A549 (cell line): ENCODE results near the gene GGCX. TPM values are rescaled to one million over a fixed set of nuclear protein-coding genes. Genes with fewer than 3 reads are reported as not detected.
A peak's percentile ranks its signal among the peaks of the same experiment; 100 is the strongest.

Experiments
- ATAC-seq, 2 experiments: fragments of 200-7000 bp in 1 of 2; fragments of >200 bp in 1 of 2; cut with Nextera tagmentation in 1 of 2; cut with Tn5 transposase in 1 of 2; 3 replicates each; pipeline versions ENCODE4 v1.8.0 to v1.9.1; 2018 to 2020; ENCODE audit warnings: mild to moderate bottlenecking in 1 of 2, moderate library complexity in 1 of 2
- CTCF ChIA-PET: fragments of 300-600 bp; sonication (Branson Sonifier 250); formaldehyde crosslinking; extraction: SDS; loops from one replicate; lab custom pipeline; 2021; ENCODE audit warnings: antibody characterized with exemption, inconsistent platforms; lab: Yijun Ruan, JAX
- POLR2A ChIA-PET: fragments of 350-600 bp; formaldehyde crosslinking; extraction: SDS; loops from one replicate; lab custom pipeline; 2021; ENCODE audit warnings: antibody characterized with exemption, inconsistent platforms; lab: Yijun Ruan, JAX
- DNase-seq, 2 experiments: peaks; one replicate each; pipeline versions ENCODE4 v3.0.0 to v3.0.0-alpha.2; 2011 to 2016; ENCODE audit warnings: low read depth in 1 of 2, low spot score in 1 of 2
- FAIRE-seq: peaks from 2 replicates; lab custom pipeline; 2011; peaks lifted over from hg19 to GRCh38; lab: Jason Lieb, UNC
- H3K27ac ChIP-seq, 2 experiments: fragments of >200 bp; sonication (Bioruptor Twin); formaldehyde crosslinking; 3 replicates each; pipeline ENCODE4 v1.5.1; 2016 to 2017
- H3K4me1 ChIP-seq: fragments of >200 bp; sonication (Bioruptor Twin); formaldehyde crosslinking; 3 replicates; pipeline ENCODE4 v1.6.1; 2016
- H3K4me2 ChIP-seq: fragments of >200 bp; sonication (Bioruptor Twin); formaldehyde crosslinking; 3 replicates; pipeline ENCODE4 v1.6.1; 2016
- H3K4me3 ChIP-seq: fragments of >200 bp; sonication (Bioruptor Twin); formaldehyde crosslinking; 3 replicates; pipeline ENCODE4 v1.5.1; 2016
- H3K9me3 ChIP-seq: fragments of >200 bp; sonication (Bioruptor Twin); formaldehyde crosslinking; 3 replicates; pipeline ENCODE4 v1.6.1; 2016
- CEBPB ChIP-seq, 2 experiments: fragments of >200 bp in 1 of 2; sonication (Bioruptor Twin) in 1 of 2; formaldehyde crosslinking in 1 of 2; IDR thresholded peaks; 2 replicates each; pipeline ENCODE4 v1.6.1; 2012 to 2016
- CHD4 ChIP-seq: fragments of 200-600 bp; sonication (generic); IDR thresholded peaks from 2 replicates; pipeline ENCODE4 v1.6.1; 2016; ENCODE audit warnings: antibody characterized with exemption, mild to moderate bottlenecking, borderline replicate concordance
- CTCF ChIP-seq: fragments of >200 bp; sonication (Bioruptor Twin); formaldehyde crosslinking; IDR thresholded peaks from 3 replicates; pipeline ENCODE4 v1.5.1; 2016
- EHMT2 ChIP-seq: fragments of 200-600 bp; sonication (generic); IDR thresholded peaks from 2 replicates; pipeline ENCODE4 v1.6.1; 2016; ENCODE audit warnings: antibody characterized with exemption, low read depth, mild to moderate bottlenecking, moderate library complexity
- ELK1 ChIP-seq: fragments of 150-350 bp; IDR thresholded peaks from 2 replicates; pipeline ENCODE4 v1.6.1; 2014; ENCODE audit warnings: low read depth, mild to moderate bottlenecking, low read length
- ESRRA ChIP-seq: fragments of 150-350 bp; IDR thresholded peaks from 2 replicates; pipeline ENCODE4 v1.6.1; 2014; ENCODE audit warnings: mild to moderate bottlenecking, low read length, borderline replicate concordance
- HOXB5 ChIP-seq: fragments of 250-450 bp; sonication (Bioruptor Pico); IDR thresholded peaks from 2 replicates; pipeline ENCODE4 v1.5.0; 2020; ENCODE audit warnings: mild to moderate bottlenecking, moderate library complexity
- MAZ ChIP-seq: fragments of 150-350 bp; IDR thresholded peaks from 2 replicates; pipeline ENCODE4 v1.6.1; 2014; ENCODE audit warnings: antibody characterized with exemption, low read depth, low read length, borderline replicate concordance
- ZC3H11A ChIP-seq: fragments of 450-650 bp; IDR thresholded peaks from 2 replicates; pipeline ENCODE4 v1.6.1; 2014; ENCODE audit warnings: antibody characterized with exemption, mild to moderate bottlenecking
- WGBS: methylation state at CpG from one replicate; pipeline ENCODE4 v1.1.6; 2017; ENCODE audit errors: missing lambda C conversion rate; 5-methylcytosine and 5-hydroxymethylcytosine counted together
- polyA plus RNA-seq, 4 experiments: library from polyadenylated mRNA; depleted of rRNA in 3 of 4; stranded (reverse); fragments of >200 nt; fragmentation: RNase III in 1 of 4; extraction: RNeasy Plus Mini Kit Qiagen cat#74134 plus additional on column Dnase treatment in 1 of 4; gene quantifications; 2 replicates in 3 of 4; 3 replicates in 1 of 4; pipeline ENCODE4 v1.2.3, GENCODE V29; 2011 to 2017
- TF ChIP-seq, protein P1 (sequence below): fragments of 450-650 bp; IDR thresholded peaks from 2 replicates; pipeline ENCODE4 v1.6.1; 2014; ENCODE audit warnings: antibody characterized with exemption

The GGCX gene
- polyA plus RNA-seq, 2 of the 4 experiments (the other 2 are of a cell fraction): 39.0 to 55.1 TPM

GRCh38 chr2:85549826-85550225 lies 11.5 kb downstream of the GGCX start:
- DNase-seq (no peak), ATAC-seq (no peak), FAIRE-seq (no peak)
- Histone ChIP-seq H3K4me3 (no peak overlapping the region), H3K4me2 (no peak overlapping the region), H3K27ac (peak overlapping the region in 1 of 2 experiments; percentile 23; a peak in 1 of 6 replicates), H3K9me3 (no peaks in the 10 kb centered on the region), H3K4me1 (peaks cover 31% of the 10 kb centered on the region)
- no peak for TF ChIP-seq CTCF
- TF ChIP-seq CHD4: no peak
- WGBS: 62% methylated on average over 4 of the region's 4 CpGs
- ChIA-PET POLR2A (interaction anchor here (0.7 to 9.0 kb wide), 3 partner anchors 10 to 130 kb away, joined by 3 to 116 read pairs (median 109); partner anchors contain the start of genes MAT2A and SH2D6), CTCF (interaction anchor here (0.8 to 35.5 kb wide), 11 partner anchors 10 to 240 kb away, joined by 3 to 1185 read pairs (median 5); partner anchors contain the start of genes CAPG, GGCX, MAT2A and SH2D6)

- no peak overlapping the region for H3K27ac ChIP-seq
- no peak for DNase-seq
- H3K9me3 ChIP-seq: no peaks in the 10 kb centered on the region
- peaks cover 39% of the 10 kb centered on the region for H3K4me1 ChIP-seq
- FAIRE-seq: no peak
- H3K4me3 ChIP-seq: no peak overlapping the region
- H3K4me2 ChIP-seq: no peak overlapping the region
- WGBS: 91% methylated on average over 10 of the region's 10 CpGs
- CTCF ChIA-PET: interaction anchor here (0.8 to 35.5 kb wide), 9 partner anchors 10 to 199 kb away, joined by 3 to 1185 read pairs (median 4); partner anchors contain the start of genes CAPG, GGCX, MAT2A and SH2D6
- no peak for TF ChIP-seq MAZ
- 0 out of 2 replicates have a peak, but pooled peaks have one; percentile 9 for TF ChIP-seq ZC3H11A
- POLR2A ChIA-PET: interaction anchor here (1.0 to 9.0 kb wide), 4 partner anchors 9 to 129 kb away, joined by 3 to 116 read pairs (median 58); partner anchors contain the start of genes MAT2A, RNF181 and SH2D6
- ATAC-seq: no peak
These were observed 12.2 kb downstream of the GGCX start for GRCh38 chr2:85549095-85549494.

DNA sequence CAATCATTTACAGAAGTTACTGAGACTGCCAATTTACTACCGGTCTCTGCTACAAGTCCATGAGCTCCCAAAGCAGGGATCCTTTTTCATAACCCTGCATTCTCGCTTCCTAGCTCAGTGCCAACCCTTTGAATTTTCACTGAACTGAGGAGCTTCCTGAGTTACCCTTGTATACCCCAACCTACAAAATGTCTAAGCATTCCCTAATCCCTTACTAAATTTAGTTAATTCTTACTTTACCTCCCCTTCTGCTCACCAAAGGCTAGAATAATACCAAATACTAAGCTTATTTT lies 12.7 kb downstream of the GGCX start:
- FAIRE-seq: no peak
- POLR2A ChIA-PET: interaction anchor here (0.6 to 9.0 kb wide), 6 partner anchors 9 to 508 kb away, joined by 3 to 116 read pairs (median 5); partner anchors contain the start of genes MAT2A, RNF181 and SH2D6
- Histone ChIP-seq H3K27ac (0 out of 6 replicates have a peak overlapping the region, but pooled peaks of 1 of the 2 experiments have one; percentile 11), H3K4me3 (no peak overlapping the region), H3K4me2 (no peak overlapping the region), H3K9me3 (no peaks in the 10 kb centered on the region), H3K4me1 (peaks cover 44% of the 10 kb centered on the region)
- 0 out of 6 replicates have a peak, but pooled peaks of 1 of the 2 experiments have one; percentile 8 for ATAC-seq
- no peak for DNase-seq
- WGBS: 60% methylated on average over 2 of the region's 2 CpGs
- no peak for TF ChIP-seq ESRRA
- no peak for TF ChIP-seq ELK1
- no peak for TF ChIP-seq CTCF
- TF ChIP-seq HOXB5 (CRISPR knock-in tag): no peak
- TF ChIP-seq EHMT2: no peak
- TF ChIP-seq, protein P1, sequence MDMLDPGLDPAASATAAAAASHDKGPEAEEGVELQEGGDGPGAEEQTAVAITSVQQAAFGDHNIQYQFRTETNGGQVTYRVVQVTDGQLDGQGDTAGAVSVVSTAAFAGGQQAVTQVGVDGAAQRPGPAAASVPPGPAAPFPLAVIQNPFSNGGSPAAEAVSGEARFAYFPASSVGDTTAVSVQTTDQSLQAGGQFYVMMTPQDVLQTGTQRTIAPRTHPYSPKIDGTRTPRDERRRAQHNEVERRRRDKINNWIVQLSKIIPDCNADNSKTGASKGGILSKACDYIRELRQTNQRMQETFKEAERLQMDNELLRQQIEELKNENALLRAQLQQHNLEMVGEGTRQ: no peak
- TF ChIP-seq CEBPB (IDR thresholded peaks at IDR 0.05): no peak
- CTCF ChIA-PET: interaction anchor here (0.8 to 35.5 kb wide), 8 partner anchors 9 to 199 kb away, joined by 3 to 1185 read pairs (median 30); partner anchors contain the start of genes CAPG, GGCX, MAT2A and SH2D6
